ENCODE results near the gene CFH.
"Not testable (repeated sequence)": the region's sequence is repeated elsewhere in the genome, so short reads cannot be mapped to it uniquely, and the experiment has no call there.

CFH gene

DNA sequence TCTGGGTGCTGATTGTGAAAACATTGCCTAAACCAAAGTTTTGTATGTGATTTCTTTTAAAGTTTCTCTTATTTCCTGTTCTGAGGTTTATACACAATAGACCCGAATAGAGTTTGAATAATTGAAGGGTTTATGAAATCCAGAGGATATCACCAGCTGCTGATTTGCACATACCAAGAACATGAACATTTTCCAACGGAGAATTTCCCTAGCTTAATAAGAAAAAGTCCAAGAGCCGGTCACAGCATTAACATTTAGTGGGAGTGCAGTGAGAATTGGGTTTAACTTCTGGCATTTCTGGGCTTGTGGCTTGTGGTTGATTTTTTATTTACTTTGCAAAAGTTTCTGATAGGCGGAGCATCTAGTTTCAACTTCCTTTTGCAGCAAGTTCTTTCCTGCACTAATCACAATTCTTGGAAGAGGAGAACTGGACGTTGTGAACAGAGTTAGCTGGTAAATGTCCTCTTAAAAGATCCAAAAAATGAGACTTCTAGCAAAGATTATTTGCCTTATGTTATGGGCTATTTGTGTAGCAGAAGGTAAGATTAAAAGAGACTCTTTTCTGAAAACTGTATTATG, at the start of gene CFH:
Gene CFH (plus strand): TSS at position 407 of the 579 bp plus-strand sequence. CDS start 75 bp downstream, at position 482.
- FAIRE-seq = peak; percentile 71
- DNase-seq (ENCODE audit: insufficient read length, low spot score) = no peak

DNA sequence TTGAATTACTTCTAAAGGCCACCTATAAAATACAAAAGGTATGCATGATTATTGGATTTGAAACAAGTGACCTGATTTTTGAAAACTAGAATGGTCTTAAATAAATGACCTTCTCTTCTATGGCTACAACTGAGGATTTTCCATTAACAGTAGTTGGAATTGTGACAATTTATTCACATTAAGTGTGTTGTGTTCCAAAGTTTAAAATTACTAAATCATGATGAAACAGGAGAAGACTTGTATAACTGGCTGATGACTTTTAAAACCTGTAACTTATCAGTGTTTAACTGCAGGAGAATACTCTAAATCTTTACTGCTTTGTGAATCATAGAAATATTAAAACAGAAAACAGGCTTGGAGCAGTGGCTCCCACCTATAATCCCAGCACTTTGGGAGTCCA, 48.2 kb upstream of the CFH start:
- TF ChIP-seq POLR2A (IDR thresholded peaks at IDR 0.05; ENCODE audit: low read depth, low read length) = no peak
- DNase-seq (ENCODE audit: insufficient read length, low spot score) (no peak), FAIRE-seq (peak; percentile 50)

More for the DNA sequence above, at the start of gene CFH:
- no peak for TF ChIP-seq POLR2A (IDR thresholded peaks at IDR 0.05; ENCODE audit: low read depth, low read length)

DNA sequence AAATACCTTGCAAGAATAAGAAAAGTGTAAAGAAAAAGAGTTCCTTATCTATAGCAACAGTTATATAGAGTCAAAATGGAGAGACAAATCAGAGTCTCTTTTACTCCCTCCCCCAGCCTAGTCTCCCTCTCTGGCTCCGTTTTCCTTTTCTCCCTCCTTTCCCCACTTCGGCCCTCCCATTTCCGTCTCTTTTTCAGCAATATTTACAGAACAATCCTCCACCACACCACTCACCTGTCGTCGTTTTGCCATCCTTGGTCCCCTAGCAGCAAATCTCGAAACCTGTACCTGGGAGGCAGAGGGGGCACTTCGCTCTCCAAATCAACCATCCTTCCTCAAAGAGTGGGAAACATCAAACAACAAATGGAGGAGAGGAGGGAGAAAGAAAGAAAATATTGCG, 43.9 kb upstream of the CFH start:
- no peak for TF ChIP-seq POLR2A (IDR thresholded peaks at IDR 0.05; ENCODE audit: low read depth, low read length)
- peak; percentile 36 for FAIRE-seq
- DNase-seq (ENCODE audit: insufficient read length, low spot score) = no peak

DNA sequence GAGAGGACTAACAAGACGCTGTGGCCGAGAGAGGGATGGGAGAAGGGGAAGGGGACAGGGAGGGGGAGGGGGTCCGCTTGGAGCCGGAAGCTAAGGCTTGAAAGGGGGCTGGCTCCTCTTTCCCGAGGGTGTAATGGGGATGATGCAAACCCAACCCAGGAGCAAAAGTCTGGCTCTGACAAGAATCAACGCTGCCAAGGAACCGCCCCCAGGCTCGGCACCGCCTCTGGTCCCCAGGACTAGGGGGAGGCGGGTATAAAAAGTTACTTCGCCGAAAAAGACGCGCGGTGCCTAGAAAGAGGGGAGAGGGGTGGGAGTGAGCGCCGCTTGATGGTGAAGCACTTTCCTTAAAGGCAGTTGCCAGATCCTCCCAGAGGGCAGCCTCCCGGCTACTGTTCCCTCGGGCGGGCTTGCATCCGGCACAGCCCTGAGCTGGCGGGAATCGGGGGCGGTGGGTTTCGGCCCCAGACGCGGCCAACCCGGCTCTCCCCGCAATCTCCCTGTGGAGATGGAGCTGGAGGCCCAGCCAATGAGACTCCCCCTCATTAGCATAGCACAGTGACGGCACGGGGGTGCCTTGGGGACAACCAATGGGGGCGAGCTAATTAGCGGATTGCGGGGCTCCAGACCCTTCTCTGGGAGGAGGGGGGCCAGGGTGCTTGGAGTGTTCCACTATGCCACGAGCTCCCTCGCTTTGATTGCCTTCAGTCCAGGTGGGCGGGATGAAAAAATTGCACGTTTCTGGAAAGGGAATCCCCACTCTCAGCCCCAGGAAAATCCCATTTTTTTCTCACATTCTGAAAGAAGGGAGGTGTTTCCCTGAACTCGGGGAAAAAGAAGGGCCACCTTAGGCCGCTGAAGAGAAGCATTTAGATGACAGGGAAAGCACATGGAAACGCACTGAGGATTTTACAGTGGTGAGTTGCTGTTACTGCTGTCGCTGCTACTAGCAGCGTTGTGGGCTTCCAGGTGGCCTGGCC, 43.2 kb upstream of the CFH start, which contains the start of gene KCNT2:
Gene KCNT2 (minus strand): TSS at position 51 of the 980 bp plus-strand sequence. CDS start 131 bp downstream, outside the sequence.
- FAIRE-seq (peak; percentile 57), DNase-seq (ENCODE audit: insufficient read length, low spot score) (peak; percentile 35)
- TF ChIP-seq POLR2A (IDR thresholded peaks at IDR 0.05; ENCODE audit: low read depth, low read length) = peak; percentile 40; the same call in 1 of the 2 replicates

DNA sequence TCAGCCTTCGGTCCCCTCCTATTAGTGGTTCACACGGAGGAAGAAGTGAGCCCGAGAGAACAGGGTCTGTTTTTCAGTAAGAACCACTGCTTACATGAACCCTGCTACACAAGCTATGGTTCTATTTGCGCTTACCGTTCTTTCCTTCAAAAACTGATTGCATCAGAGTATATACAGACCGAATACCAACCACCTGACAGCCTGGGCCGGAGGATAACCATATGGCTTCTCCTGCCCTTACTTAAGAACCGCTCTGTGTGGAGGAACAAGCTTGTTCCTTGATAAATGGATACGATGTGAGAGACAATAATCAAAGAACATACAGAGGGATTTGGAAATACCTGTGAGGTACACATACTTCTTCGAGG, 42.5 kb upstream of the CFH start:
- TF ChIP-seq POLR2A (IDR thresholded peaks at IDR 0.05; ENCODE audit: low read depth, low read length) = no peak
- no peak for FAIRE-seq

DNA sequence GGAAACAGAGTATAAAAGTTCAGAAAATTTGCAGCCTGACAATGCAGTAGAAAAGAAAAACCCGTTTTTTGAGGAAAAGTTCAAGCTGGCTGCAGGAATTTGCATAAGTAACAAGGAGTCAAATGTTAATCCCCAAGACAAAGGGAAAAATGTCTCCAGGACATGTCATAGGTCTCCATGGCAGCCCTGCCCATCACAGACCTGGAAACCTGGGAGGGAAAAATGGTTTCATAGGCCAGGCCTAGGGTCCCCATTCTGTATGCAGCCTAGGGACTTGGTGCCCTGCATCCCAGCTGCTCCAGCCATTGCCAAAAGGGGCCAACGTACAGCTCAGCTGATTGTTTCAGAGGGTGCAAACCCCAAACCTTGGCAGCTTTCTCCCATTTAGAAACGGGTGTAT, 40.0 kb upstream of the CFH start:
- DNase-seq (ENCODE audit: insufficient read length, low spot score) (no peak), FAIRE-seq (no peak)
- no peak for TF ChIP-seq POLR2A (IDR thresholded peaks at IDR 0.05; ENCODE audit: low read depth, low read length)

More for the DNA sequence above, 42.5 kb upstream of the CFH start:
- no peak for DNase-seq (ENCODE audit: insufficient read length, low spot score)

DNA sequence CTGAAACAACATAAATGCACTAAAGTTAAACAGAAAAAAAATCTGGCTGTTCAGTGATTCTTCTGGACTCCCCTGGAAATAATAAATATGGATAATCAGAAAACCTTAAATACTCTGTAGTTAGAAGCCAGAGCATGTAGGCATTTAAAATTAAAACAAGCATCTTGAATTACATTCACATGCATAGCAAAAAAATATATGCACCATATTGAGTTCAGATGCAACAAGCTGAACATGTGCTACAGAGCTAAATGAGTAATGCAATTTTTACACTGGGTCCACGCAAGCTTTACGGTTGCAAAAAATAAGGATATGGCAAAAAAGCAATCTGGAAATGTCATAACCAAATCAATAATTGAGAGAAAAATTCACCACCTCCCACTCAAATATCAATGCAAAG, 32.1 kb upstream of the CFH start:
- FAIRE-seq (no peak), DNase-seq (ENCODE audit: insufficient read length, low spot score) (no peak)
- TF ChIP-seq POLR2A (IDR thresholded peaks at IDR 0.05; ENCODE audit: low read depth, low read length) = no peak

DNA sequence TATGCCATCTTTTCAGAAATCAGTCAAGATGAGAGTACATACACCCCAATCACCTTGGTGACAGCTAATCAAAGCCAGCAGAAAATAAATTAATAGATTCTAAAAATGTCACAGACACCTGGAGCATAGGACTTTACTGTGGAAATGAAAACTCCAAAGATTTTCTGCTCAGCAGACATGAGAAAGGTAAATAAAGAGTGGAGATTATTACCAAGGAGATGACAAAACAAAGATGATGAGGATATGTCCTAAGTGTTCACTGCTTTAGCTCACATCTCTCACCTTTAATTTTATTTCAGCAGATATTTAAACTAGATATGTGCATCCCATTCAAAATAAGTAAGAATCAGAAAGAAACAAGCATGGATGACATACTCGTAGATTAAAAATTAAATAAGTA, 28.8 kb upstream of the CFH start:
- DNase-seq (ENCODE audit: insufficient read length, low spot score) (no peak), FAIRE-seq (no peak)
- TF ChIP-seq POLR2A (IDR thresholded peaks at IDR 0.05; ENCODE audit: low read depth, low read length) = no peak

DNA sequence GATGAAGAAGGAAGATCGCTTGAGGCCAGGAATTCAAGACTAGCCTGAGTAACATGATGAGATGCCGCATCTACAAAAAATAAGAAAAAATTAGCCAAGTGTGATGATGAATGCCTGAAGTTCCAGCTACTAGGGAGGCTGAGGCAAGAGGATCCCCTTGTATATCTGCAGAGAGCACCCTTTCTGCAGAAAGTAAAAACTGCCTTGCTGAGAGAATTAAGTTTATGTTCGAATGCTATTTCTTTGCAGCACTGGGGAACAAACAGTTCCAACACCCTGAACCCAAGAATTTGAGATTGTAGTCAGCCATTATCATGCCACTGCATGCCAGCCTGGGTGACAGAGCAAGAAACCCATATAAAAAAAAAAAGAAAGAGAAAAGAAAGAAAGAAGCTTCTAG, 23.0 kb upstream of the CFH start:
- FAIRE-seq (no peak), DNase-seq (ENCODE audit: insufficient read length, low spot score) (no peak)
- TF ChIP-seq POLR2A (IDR thresholded peaks at IDR 0.05; ENCODE audit: low read depth, low read length) = no peak

DNA sequence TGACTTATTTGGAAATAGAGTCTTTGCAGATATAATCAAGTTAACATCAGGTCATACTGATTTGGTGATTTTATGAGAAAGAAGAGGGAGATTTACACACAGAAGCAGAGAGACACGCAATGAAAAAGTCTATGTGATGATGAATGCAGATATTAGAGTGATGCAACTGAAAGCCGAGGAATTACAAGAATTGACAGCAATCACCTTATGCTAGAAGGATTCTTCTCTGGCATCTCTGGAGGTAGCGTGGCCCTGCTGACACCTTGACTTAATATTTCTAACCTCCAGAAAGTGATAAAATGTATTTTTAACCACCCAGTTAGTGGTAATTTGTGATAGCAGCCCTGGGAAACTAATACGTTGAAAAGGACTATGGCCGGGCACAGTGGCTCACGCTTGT, 14.2 kb upstream of the CFH start:
- TF ChIP-seq POLR2A (IDR thresholded peaks at IDR 0.05; ENCODE audit: low read depth, low read length) = no peak
- DNase-seq (ENCODE audit: insufficient read length, low spot score) = no peak
- no peak for FAIRE-seq

DNA sequence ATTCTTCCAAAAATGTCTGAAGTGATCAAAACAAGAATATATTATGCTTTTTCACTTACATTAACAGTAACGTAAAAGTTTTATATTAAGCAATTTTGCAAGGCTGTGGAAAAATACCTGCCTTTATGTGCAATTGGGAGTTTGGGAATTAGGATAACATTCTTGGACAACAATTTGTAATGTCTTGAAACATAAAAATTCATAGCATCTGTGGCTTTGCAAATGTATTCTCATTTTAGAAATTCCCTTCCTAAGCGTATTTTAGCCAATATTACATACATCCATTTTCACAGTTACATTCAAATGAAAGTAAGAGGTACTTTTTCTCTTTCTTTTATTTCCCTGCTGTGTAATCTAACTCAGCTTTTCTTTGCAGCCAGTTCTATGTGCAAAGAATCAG, 13.4 kb upstream of the CFH start:
- no peak for DNase-seq (ENCODE audit: insufficient read length, low spot score)
- no peak for FAIRE-seq
- no peak for TF ChIP-seq POLR2A (IDR thresholded peaks at IDR 0.05; ENCODE audit: low read depth, low read length)

DNA sequence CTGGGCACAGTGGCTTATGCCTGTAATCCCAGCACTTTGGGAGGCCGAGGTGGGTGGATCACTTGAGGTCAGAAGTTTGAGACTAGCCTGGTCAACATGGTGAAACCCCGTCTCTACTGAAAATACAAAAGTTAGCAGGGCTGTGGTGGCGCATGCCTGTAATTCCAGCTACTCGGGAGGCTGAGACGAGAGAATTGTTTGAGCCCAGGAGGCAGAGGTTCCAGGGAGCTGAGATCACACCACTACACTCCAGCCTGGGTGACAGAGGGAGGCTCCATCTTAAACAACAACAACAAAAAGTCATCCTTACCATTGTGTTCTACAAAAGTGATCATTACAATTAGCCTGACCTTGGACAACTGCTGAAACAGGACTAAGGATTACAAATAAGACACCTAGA, 12.6 kb upstream of the CFH start:
- DNase-seq (ENCODE audit: insufficient read length, low spot score); FAIRE-seq: not testable (repeated sequence)

DNA sequence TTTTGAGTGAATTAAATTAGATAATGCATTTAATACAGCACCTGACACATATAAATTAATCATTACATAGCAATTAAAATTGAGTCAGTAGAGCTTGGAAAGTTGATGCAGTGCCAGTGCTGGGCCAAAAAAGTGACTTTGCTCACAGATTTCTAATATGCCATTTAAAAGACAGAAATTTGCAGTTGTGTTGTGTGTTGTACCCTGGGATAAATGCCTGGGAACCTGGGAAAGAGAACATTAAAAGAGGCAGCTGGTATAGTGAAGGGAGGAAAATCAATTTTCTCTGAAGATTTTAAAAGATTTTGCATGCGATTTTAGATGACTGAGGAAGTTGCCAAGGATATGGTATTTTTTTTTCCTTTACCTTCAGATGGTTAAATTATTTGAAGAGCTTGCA, 10.9 kb upstream of the CFH start:
- DNase-seq (ENCODE audit: insufficient read length, low spot score) (no peak), FAIRE-seq (no peak)
- no peak for TF ChIP-seq POLR2A (IDR thresholded peaks at IDR 0.05; ENCODE audit: low read depth, low read length)

DNA sequence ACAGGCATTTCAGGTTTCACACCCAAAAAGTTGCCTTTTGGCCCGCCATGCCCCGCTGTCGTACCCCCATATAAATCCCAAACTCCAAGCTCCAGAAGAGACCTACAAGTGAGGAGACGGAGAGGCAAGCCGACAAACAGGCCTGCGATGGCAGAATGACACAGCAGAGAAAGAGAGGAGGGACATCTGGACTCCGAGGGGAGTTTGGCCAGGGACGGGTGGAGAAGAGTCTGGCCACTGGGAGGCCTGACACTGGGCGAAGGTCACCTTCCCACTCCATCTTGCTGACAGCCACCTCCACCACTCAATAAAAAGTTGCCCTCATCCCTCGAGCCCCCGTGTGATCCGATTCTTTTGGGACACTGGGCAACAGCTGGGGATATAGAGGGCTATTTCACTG, 1.9 kb upstream of the CFH start:
- FAIRE-seq (no peak), DNase-seq (ENCODE audit: insufficient read length, low spot score) (no peak)
- TF ChIP-seq POLR2A (IDR thresholded peaks at IDR 0.05; ENCODE audit: low read depth, low read length) = no peak

DNA sequence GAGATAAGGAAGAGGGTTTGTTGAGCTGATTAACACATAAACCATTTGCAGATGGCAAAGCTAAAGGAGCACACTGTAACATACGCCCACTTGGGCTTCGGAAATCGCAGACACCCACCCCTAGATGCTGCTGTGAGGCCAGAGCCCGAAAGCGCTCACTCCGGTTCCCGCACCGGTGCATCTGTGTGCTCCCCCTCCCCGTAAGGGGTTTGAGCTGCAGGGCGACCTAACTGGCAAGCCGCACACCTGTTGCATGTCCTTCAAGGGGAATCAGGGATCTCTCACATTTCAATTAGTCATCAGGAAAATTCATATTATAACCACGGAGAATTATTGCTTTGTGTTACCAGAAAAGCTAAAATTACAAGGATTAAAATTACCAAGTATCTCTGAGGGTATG, 1.4 kb upstream of the CFH start:
- FAIRE-seq = no peak
- DNase-seq (ENCODE audit: insufficient read length, low spot score) = no peak

More for the DNA sequence above, 1.4 kb upstream of the CFH start:
- TF ChIP-seq POLR2A (IDR thresholded peaks at IDR 0.05; ENCODE audit: low read depth, low read length) = no peak

Data from H54 (cell line).